CD4-positive, alpha-beta T cell treated with Interleukin-17A for 1 hour (primary cell): ENCODE measurements around the gene RTTN.
"Not testable (repeated sequence)": the region's sequence is repeated elsewhere in the genome, so short reads cannot be mapped to it uniquely, and the experiment has no call there.

ENCODE experiments used
- DNase-seq: peaks from one replicate; pipeline ENCODE4 v3.0.0-alpha.2; 2020

The RTTN gene

DNA sequence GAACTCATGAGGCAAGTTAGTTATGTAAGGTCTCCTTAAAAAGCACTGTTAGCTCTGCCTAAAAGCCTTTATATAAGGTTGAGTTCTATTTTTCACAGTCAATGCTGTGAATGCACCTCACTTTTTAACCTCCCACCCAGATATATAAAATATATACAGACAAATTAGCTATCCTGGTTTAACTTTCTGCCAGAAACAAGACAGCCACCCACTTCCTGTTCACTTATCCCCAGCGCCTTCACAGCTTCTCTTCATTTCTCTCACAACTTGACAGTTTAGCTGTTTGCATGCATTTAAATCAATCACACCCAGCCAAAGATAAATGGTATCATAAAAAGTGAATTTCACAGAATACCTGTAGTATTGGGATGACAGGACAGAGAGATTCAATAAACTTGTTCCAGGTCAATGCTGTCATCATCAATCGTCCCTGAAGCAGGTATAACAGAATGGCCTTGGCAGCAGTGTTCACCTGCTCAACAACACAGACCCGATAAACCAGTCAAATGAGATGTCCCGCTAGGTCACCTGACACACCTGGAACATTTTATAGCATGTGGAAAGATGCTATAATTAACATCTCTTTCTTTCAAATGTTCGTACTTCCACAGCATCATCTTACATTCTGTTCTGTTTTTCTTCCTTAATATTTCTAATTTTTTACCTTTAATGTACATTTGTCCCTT, 55.7 kb downstream of the RTTN start:
- no peak for DNase-seq

DNA sequence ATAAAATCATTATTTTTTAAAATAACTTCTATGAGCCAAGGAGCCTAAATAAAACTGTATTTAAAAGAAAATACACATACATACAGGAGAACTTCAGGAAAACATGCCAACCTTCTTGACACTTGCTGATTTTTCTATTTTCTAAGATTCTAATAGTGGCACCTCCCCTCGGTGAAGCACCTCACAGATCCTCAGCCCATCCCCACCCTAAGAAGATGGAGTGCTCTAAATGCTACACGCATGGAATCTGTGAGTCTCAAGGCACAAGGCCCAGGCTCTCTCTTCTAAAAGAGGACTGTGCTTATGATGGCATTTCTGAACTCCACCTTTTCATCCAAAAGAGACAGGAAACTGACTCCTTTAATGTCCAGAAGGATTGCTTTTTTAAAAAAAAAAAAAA, 56.3 kb downstream of the RTTN start:
- DNase-seq: no peak

DNA sequence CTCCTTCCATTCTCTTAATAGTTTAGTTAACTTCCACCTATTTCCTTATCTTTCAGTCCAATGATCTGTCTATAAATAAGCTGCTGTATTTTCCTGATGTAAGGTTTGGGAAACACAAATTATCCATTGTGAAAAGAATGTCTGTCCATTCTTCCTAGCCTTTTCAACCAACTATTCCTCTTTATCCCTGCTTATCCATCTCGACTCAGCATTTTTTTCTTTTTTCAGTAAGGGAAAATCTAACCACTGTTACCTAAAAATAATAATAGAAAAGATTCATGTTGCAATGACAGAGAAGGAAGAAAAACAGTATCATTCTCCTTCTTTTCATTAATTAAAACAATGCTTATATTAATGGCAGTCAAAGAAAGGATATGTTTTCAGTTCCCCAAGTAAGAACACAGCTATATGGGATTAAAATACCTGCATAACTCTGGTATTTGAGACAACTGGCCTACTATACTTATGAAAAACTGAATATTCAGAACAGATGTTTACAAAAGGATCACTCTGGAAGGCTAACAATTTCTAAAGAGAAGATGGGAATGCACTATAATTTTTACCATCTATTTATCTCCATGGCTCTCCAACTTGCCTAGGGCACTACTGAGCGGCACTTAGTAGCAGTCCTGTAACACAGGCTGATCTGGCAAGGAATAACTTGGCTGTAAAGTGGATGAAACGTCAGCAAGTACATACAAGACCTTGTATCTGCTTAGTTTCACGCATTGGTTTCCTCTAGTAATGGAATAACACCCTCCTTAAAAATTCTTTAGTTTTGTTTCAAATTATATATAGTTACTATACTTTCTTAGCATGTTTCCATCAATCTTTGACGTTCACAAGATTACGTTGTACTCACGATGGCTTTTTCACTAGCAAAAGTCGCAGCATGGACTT, 57.2 kb downstream of the RTTN start:
- DNase-seq: no peak

GRCh38 chr18:70146174-70146573, 59.3 kb downstream of the RTTN start:
- no peak for DNase-seq

GRCh38 chr18:70142001-70142400, 63.5 kb downstream of the RTTN start:
- DNase-seq: no peak

GRCh38 chr18:70139138-70139537, 66.3 kb downstream of the RTTN start:
- DNase-seq: no peak

DNA sequence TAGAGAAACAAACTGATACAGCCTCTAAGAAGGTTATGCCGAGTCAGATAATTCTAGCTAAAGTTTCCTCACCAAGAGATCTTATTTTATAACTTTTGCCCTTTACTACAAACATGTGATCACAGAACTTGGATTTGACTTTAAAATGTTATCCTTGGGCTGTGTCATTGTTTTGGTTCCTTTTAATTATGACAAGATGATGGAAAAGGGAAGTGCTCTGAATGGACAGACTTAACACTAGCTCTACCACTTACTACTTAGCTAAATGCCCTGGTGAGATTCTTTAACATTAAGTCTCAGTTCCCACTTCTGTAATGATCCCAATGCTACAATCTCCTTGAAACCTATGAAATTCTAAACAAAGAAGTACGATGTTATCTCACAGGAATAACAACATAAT, 69.9 kb downstream of the RTTN start:
- no peak for DNase-seq

GRCh38 chr18:70132999-70133398, 72.5 kb downstream of the RTTN start:
- DNase-seq: no peak

DNA sequence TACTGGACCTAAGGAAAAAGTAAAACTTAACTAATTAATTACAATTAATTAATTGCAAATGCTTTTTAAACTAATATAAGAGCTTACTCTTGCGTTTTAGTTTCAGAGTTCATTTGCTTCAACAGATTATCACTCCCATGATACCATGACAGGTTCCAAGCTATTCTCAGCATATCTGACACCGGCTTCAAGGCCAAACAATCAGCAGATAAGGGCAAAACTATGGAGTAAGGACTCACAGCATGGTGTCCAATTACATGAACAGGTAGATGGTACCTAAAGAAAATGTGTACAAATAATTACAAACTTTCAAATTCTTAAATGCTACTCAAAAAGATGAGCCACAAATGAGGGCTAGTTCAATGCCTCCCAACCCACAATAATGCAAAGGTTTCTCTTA, 77.2 kb downstream of the RTTN start:
- DNase-seq: no peak

- no peak for DNase-seq
Observed at GRCh38 chr18:70127359-70127758, 78.1 kb downstream of the RTTN start.

GRCh38 chr18:70126832-70127231, 78.7 kb downstream of the RTTN start:
- no peak for DNase-seq

- DNase-seq: no peak
Observed at GRCh38 chr18:70124139-70124538, 81.3 kb downstream of the RTTN start.

- no peak for DNase-seq
Observed at GRCh38 chr18:70121842-70122241, 83.6 kb downstream of the RTTN start.

DNA sequence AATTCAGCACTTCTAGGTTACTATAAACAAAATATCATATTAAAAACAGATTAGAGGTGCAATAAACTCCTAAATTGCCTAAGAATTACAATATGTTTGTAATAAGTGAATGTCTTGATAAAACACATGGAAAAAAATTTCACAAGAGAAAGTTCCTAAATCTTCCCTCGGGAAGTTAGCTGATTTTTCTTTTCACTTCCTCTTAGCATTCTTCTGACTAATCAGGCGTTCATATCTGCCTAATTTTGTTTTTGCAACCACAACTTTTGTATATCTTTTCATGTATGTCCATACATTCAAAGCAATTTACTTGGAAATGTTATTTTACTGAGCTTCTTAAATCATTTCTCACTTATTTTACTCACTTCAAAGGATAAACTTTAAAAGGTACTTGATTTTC, 88.5 kb downstream of the RTTN start:
- DNase-seq: no peak

DNA sequence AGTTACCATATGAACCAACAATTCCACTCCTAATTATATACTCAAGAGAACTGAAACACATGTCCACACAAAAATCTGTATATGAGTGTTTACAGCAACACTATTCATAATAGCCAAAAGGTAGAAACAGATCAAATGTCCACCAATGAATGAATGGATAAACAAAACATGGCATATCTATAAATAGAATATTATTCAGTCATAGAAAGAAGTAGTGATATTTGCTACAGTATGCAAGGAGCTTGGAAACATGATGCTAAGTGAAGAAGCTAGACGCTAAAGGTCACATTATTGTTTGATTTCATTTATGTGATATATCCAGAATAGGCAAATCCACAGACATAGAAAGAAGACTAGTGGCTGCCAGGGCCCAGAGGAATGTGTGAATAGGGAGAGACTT, 92.0 kb downstream of the RTTN start:
- no peak for DNase-seq

DNA sequence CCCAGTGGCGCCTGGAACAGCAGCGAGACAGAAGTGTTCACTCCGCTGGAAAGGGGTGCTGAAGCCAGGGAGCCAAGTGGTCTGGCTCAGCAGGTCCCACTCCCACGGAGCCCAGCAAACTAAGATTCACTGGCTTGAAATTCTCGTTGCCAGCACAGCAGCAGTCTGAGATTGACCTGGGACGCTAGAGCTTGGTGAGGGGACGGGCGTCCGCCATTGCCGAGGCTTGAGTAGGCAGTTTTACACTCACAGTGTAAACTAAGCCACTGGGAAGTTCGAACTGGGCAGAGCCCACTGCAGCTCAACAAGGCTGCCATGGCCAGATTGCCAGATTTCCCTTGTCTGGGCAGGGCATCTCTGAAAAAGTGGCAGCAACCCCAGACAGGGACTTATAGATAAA, 94.8 kb downstream of the RTTN start:
- DNase-seq: no peak

DNA sequence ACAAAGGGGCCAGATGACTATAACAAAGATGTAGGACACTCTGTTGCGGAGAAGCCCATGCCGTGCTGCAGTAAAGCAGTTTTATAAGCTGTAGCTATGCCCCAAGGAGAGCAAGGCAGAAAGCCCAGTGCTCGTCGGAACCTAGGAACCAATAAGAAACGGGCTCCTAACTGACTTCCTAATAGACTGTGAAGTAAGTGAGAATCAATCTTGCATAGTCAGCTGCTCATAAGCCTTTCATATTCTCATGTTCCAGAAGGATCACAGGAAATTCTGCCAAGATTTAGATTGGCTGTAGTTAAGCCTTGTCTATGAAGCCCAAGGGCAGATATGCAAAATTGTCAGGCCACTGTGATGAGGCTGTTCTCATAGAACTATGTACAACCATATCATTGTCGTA, 98.4 kb downstream of the RTTN start:
- no peak for DNase-seq

GRCh38 chr18:70102854-70103253, 102.6 kb downstream of the RTTN start:
- DNase-seq: not testable (repeated sequence)

DNA sequence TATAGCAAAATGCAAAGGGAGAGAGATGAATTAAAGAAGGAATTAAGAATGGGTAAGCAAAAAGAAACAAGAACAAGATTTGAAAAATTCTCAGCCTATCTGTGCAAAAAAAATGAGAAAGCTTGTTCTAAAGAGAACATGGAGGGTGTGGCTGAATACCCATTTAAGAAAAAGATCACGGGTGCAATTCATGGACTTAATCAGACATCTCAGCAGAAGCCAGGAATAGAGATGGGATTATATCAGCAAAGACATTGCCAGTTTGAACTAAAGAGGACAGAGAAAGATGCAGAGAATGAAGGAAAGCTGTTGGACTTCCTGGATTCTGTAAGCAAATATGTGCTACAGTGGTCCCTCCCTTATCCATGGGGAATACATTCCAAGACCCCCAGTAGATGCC, 115.6 kb downstream of the RTTN start:
- DNase-seq: no peak

GRCh38 chr18:70086085-70086484, 119.4 kb downstream of the RTTN start:
- DNase-seq: no peak

DNA sequence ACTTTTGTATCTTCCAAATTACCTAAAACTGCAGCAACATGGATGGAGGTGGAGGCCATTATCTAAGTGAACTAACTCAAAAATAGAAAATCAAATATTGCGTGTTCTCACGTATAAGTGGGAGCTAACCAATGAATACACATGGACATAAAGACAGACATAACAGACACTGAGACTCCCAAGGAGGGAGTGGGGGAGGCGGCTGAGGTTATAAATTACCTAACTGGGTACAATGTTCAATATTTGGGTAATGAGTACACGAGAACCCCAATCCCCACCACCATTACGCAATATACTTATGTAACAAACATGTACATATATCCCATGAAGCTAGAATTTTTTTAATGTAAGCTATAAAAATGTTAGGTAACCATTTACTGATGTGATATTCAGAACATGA, 119.8 kb downstream of the RTTN start:
- no peak for DNase-seq

DNA sequence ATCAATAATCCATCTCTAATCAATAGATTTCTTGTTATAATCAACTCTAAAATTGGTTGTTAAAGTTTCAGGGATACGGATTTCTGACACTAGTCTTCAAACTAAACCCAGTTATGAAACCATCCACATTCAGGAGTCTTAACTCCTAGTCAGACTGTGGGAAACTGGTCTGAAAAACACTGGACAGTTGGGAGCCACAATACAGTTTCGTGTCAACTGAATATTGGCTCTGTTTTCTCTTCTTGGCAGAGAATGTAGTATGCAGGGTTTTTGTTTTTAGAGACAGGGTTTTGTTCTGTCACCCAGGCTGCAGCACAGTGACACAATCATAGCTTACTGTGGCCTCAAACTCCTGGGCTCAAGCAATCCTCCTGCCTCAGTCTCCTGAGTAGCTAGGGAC, 123.1 kb downstream of the RTTN start:
- DNase-seq: no peak

GRCh38 chr18:70078106-70078505, 127.4 kb downstream of the RTTN start:
- DNase-seq: no peak

GRCh38 chr18:70075906-70076305, 129.6 kb downstream of the RTTN start:
- no peak for DNase-seq

DNA sequence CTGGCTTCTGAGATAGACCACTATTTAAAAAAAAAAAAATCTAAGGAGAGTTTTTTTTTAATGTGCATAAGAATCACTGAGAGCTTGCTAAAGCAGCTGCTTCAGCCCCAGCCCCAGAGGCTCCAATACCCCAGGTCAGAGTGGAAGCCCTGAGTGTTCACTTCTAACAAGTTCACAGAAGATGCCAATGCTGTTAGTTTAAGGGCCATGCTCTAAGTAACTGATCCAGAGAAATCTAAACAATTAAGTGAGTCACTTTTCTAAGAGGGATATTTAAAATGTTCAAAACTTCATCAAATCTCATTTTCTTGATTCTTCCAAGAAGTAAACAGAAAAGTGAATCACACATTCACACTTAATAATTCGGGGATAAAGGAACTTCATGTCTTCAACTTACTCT, 131.4 kb downstream of the RTTN start:
- DNase-seq: no peak
